ENCODE results near the gene ATG10. TPM values are rescaled to one million over a fixed set of nuclear protein-coding genes. Genes with fewer than 3 reads are reported as not detected.
"Not testable (repeated sequence)": the region's sequence is repeated elsewhere in the genome, so short reads cannot be mapped to it uniquely, and the experiment has no call there.

Gene ATG10
- total and polyA plus RNA-seq, 2 donors, result 6.1 to 14.5 TPM

DNA sequence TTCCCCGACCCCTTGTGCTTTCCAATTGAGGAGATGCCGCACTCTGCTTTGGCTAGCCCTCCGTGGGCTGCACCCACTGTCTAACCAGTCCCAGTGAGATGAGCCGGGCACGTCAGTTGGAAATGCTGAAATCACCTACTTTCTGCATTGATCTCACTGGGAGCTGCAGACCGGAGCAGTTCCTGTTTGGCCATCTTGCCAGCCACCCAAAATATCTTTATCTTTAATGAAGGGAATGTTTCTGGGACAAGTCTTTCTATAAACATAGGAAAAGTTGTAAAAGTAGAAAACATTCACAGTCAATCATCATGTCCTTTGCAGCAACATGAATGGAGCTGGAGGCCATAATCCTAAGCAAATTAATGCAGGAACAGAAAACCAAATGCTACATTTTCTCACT, 158.8 kb downstream of the ATG10 start:
- 86% methylated on average over 6 of the region's 6 CpGs for WGBS
- DNase-seq (ENCODE audit: extremely low spot score), result no peak
- Histone ChIP-seq H3K36me3 (ENCODE audit: insufficient read depth) (no peaks in the 10 kb centered on the region), H3K4me3 (ENCODE audit: low read depth, low read length) (no peak overlapping the region), H3K4me1 (ENCODE audit: insufficient read depth) (no peaks in the 10 kb centered on the region), H3K27ac (ENCODE audit: low read depth) (no peak overlapping the region)

DNA sequence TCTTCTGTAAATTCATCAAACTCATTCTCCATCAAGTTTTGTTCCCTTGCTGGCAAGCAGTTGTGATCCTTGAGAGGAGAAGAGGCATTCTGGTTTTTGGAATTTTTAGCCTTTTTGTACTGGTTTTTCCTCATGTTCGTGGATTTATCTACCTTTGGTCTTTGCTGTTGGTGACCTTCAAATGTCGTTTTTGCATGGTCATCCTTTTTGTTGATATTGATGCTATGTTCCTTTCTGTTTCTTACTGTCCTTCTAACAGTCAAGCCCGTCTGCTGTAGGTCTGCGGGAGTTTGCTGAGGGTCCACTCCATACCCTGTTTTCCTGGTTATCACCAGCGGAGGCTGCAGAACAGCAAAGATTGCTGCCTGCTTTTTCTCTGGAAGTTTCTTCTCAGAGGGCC, 165.4 kb downstream of the ATG10 start:
- no peaks in the 10 kb centered on the region for H3K4me1 ChIP-seq (ENCODE audit: insufficient read depth)
- 99% methylated on average over 5 of the region's 5 CpGs for WGBS
- H3K4me3 ChIP-seq (ENCODE audit: low read depth, low read length), result no peak overlapping the region
- DNase-seq (ENCODE audit: extremely low spot score), result no peak
- no peaks in the 10 kb centered on the region for H3K36me3 ChIP-seq (ENCODE audit: insufficient read depth)
- no peak overlapping the region for H3K27ac ChIP-seq (ENCODE audit: low read depth)

DNA sequence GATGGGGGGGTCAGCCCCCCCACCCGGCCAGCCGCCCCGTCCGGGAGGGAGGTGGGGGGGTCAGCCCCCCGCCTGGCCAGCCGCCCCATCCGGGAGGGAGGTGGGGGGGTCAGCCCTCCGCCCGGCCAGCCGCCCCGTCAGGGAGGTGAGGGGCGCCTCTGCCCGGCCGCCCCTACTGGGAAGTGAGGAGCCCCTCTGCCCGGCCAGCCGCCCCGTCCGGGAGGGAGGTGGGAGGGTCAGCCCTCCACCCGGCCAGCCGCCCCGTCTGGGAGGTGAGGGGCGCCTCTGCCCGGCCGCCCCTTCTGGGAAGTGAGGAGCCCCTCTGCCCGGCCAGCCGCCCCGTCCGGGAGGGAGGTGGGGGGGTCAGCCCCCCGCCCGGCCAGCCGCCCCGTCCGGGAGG, 168.0 kb downstream of the ATG10 start:
- DNase-seq (ENCODE audit: extremely low spot score); H3K4me3 ChIP-seq (ENCODE audit: low read depth, low read length); H3K27ac ChIP-seq (ENCODE audit: low read depth); H3K4me1 ChIP-seq (ENCODE audit: insufficient read depth); H3K36me3 ChIP-seq (ENCODE audit: insufficient read depth): not testable (repeated sequence)
- 98% methylated on average over 6 of the region's 33 CpGs for WGBS

DNA sequence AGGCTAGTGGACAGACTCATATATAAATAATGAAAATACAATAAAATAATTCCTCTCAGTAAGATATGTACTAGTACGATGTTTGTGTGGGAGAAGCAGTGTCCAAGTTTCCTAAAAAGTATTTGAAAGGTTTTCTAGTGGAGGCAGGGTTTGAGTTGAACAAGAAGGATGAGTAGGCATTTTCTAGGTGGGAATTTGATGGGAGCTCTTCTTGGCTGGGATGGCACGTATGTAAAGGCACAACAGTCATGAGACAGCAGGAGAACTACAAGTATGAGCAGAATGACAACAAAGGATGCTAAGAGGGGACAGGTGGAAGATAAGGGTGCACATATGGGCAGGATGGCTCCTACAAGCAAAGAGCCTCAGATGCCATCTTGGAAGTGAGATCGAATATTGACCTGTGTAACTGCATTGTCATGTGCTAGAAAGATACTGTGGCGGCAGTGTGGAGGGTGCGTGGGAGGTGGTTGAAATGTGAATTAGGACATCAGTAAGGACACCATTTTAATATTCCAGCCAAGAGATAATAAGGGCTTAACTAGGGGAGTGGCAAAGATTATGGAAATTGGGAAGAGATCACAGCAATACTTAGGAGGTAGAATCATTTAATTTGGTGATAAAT, 170.5 kb downstream of the ATG10 start:
- DNase-seq (ENCODE audit: extremely low spot score), result no peak
- 92% methylated on average over 5 of the region's 5 CpGs for WGBS
- no peak overlapping the region for H3K4me3 ChIP-seq (ENCODE audit: low read depth, low read length)
- H3K27ac ChIP-seq (ENCODE audit: low read depth), result no peak overlapping the region
- H3K4me1 ChIP-seq (ENCODE audit: insufficient read depth), result no peaks in the 10 kb centered on the region
- no peaks in the 10 kb centered on the region for H3K36me3 ChIP-seq (ENCODE audit: insufficient read depth)

DNA sequence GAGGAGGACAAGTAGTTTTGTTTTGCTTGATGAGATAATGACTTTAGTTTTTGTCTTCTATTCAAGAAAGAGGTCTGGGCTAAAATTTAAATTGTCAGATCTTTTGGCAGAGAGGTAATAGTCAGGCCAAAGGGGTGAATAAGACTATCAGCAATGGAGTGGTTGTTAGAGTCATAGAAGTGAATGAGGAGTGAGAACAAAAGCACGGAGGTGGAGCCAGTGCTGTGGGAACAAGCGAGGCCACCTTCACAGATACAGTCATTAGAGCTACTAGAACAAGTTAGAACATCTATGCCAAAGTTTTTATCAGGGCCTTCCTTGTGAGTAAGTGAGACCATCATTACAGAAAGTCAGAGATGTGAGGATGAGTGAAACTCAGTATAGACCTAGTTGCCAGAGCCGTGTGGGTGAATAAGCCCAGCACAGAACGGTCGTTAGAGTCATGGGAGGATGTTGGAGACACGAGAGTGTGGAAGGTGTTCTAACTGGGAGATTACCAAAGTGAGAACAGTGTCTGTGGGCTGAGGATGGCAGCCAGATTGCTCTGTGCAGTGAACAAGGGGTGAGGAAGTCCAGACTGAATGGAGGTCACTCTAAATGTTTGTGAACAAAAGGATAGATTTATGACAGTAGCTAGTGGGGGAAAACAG, 171.2 kb downstream of the ATG10 start:
- Histone ChIP-seq H3K4me3 (ENCODE audit: low read depth, low read length) (no peak overlapping the region), H3K27ac (ENCODE audit: low read depth) (no peak overlapping the region), H3K4me1 (ENCODE audit: insufficient read depth) (no peaks in the 10 kb centered on the region), H3K36me3 (ENCODE audit: insufficient read depth) (no peaks in the 10 kb centered on the region)
- no peak for DNase-seq (ENCODE audit: extremely low spot score)
- WGBS, result 73% methylated on average over 6 of the region's 6 CpGs

DNA sequence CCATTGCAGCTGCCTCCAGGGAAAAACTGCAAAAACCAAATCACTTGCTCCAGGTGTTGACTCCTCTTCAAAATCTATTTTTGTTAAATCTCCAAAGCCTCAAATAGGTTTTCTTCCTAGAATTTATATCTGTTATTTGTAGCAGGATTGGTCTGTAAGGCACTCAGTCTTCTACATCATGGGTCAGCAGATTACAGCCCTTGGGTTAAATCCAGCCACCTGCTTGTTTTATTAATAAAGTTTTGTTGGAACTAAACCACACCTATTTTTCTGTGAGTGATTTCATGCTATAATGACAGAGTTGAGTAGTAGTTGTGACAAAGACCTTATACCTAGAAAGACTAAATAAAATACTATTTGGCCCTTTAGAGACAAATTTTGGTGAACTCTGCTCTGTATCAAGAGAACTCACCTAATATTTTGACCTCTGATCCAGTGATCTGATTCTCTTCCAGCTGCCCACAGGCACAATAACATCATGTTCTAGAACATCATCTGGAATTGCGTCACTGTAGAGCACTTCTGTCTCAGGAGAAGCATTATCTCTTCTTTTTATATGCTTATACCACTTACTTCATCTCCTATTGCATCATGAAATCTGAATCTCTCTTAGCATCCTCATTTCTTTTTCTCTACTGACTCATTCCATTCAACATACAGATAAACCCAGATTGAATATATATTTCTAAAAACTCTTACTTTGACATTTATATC, 176.2 kb downstream of the ATG10 start:
- no peak for DNase-seq (ENCODE audit: extremely low spot score)
- H3K4me3 ChIP-seq (ENCODE audit: low read depth, low read length), result no peak overlapping the region
- no peaks in the 10 kb centered on the region for H3K4me1 ChIP-seq (ENCODE audit: insufficient read depth)
- 92% methylated on average over 1 of the region's 1 CpG for WGBS
- H3K27ac ChIP-seq (ENCODE audit: low read depth), result no peak overlapping the region
- no peaks in the 10 kb centered on the region for H3K36me3 ChIP-seq (ENCODE audit: insufficient read depth)

DNA sequence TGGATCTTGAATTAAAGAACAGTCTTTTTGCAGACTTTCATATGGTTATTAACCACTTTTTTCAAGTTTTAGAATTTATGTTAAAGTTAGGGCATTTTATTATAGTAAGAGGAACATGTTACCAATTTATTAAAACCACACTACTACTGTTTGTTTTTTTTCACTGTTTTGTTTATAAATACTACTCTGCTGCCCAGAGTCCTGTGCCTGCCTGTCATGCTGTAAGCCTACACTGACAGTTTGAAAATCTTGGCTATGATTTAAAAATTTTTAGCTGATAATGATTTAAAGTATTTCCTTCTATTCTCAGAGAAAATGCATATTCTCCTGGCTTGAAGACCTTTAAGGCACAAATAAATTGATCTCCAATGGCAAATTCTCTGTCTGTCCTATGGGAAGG, 177.6 kb downstream of the ATG10 start:
- Histone ChIP-seq H3K27ac (ENCODE audit: low read depth) (no peak overlapping the region), H3K4me3 (ENCODE audit: low read depth, low read length) (no peak overlapping the region), H3K4me1 (ENCODE audit: insufficient read depth) (no peaks in the 10 kb centered on the region), H3K36me3 (ENCODE audit: insufficient read depth) (no peaks in the 10 kb centered on the region)
- no peak for DNase-seq (ENCODE audit: extremely low spot score)

DNA sequence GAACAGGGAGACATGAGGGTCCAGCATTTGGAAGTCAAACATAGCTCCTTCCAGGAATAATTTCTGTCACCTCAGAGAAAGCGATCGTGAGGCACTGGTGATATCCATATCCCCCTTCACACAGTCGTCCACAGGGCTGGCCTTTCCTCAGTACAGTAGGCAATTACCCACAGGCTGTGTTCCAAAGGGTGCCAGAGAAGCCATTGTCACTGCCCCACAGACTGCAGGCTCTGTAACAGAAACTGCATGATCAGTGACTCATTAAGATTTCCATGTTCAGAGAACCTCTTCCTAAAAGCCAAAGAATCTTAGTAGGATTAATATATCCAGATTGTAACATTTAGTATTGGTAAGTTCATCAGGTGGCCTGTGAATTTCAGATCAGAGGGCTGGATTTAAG, 178.7 kb downstream of the ATG10 start:
- H3K4me1 ChIP-seq (ENCODE audit: insufficient read depth), result no peaks in the 10 kb centered on the region
- WGBS, result 86% methylated on average over 3 of the region's 3 CpGs
- no peaks in the 10 kb centered on the region for H3K36me3 ChIP-seq (ENCODE audit: insufficient read depth)
- H3K27ac ChIP-seq (ENCODE audit: low read depth), result no peak overlapping the region
- DNase-seq (ENCODE audit: extremely low spot score), result no peak
- no peak overlapping the region for H3K4me3 ChIP-seq (ENCODE audit: low read depth, low read length)

DNA sequence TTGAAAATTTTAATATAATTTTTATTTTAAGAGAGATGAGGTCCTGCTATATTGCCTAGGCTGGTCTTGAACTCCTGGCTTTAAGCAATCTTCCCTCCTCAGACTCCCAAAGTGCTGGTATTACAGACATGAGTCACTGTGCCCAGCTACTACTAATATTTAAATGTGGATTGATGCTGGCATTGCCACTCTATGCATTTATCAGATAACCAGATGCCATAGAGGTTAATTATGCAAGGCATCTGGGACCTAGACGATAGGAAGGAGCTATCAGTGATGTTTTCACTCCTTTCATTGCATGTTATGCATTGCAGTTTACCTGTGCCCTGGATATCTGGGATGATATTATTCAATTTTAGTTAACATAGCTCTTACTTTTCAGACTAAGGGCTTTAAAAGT, 179.4 kb downstream of the ATG10 start:
- DNase-seq (ENCODE audit: extremely low spot score), result no peak
- Histone ChIP-seq H3K4me1 (ENCODE audit: insufficient read depth) (no peaks in the 10 kb centered on the region), H3K4me3 (ENCODE audit: low read depth, low read length) (no peak overlapping the region), H3K36me3 (ENCODE audit: insufficient read depth) (no peaks in the 10 kb centered on the region), H3K27ac (ENCODE audit: low read depth) (no peak overlapping the region)
- WGBS, result 79% methylated on average over 1 of the region's 1 CpG

DNA sequence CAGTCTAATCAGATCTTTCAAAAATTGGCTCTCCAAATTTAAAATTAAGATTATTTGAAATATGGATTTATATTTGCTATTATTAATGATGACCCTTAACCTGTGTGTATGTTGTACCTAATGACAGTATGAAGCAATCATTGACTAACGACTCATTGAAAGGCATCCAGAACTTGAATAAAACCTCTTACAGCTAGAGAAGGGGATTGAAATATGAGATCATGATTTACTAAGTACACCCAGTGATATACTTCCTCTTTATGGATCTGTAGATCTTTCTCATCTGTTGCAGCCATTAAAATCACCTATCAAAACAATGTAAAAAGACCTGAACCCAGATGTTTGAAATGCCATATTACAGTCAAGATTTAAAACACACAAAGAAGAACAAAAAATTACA, 179.8 kb downstream of the ATG10 start:
- H3K4me1 ChIP-seq (ENCODE audit: insufficient read depth), result no peaks in the 10 kb centered on the region
- no peak for DNase-seq (ENCODE audit: extremely low spot score)
- WGBS, result 59% methylated on average over 1 of the region's 1 CpG

DNA sequence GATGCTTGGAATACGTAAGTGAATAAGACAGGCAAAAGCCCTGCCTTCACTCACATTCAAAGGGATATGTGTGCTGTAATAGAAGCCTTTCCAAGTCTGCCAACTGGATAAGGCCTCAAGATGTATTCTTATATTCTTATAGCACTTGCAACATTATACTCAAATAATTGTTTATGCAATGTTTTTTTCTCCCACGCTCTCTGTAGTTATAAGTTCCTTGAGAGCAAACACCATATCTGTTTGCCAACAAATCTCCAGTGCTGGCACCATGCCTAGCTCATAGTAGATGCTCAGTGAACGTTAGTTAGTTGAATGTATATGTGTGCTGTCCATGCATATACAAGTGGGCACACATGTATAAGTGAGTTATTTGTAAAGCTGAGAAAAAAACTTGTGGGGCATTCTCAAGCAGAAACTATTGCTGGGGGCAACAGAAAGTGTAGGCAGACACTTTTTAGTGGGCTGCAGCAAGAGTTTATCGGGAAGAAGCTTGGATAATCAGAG, 181.2 kb downstream of the ATG10 start:
- Histone ChIP-seq H3K27ac (ENCODE audit: low read depth) (no peak overlapping the region), H3K36me3 (ENCODE audit: insufficient read depth) (no peaks in the 10 kb centered on the region), H3K4me1 (ENCODE audit: insufficient read depth) (no peaks in the 10 kb centered on the region), H3K4me3 (ENCODE audit: low read depth, low read length) (no peak overlapping the region)
- 76% methylated on average over 4 of the region's 4 CpGs for whole genome bisulfite sequencing
- no peak for DNase-seq (ENCODE audit: extremely low spot score)

More for the DNA sequence above, 179.8 kb downstream of the ATG10 start:
- H3K36me3 ChIP-seq (ENCODE audit: insufficient read depth), result no peaks in the 10 kb centered on the region
- no peak overlapping the region for H3K27ac ChIP-seq (ENCODE audit: low read depth)
- H3K4me3 ChIP-seq (ENCODE audit: low read depth, low read length), result no peak overlapping the region

DNA sequence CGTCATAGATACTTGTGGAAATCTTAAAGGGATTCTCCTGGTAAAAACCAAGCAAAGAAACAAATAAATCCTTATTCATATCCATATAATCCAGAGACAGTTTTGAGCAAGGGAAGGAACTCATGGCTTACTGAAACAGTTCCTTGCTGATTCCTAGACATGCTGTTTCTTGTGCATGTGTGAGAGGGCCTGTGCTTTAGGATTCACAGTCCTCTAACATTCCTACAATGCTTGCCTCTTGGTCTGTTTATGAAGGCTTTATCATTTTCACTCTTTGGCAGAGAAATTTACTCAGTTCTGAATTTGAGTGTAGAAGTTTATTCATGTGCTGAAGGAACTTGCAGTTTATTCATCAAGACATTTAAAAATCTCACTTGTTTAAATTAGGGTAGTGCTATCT, 183.0 kb downstream of the ATG10 start:
- Histone ChIP-seq H3K4me1 (ENCODE audit: insufficient read depth) (no peaks in the 10 kb centered on the region), H3K27ac (ENCODE audit: low read depth) (no peak overlapping the region), H3K4me3 (ENCODE audit: low read depth, low read length) (no peak overlapping the region), H3K36me3 (ENCODE audit: insufficient read depth) (no peaks in the 10 kb centered on the region)
- DNase-seq (ENCODE audit: extremely low spot score), result no peak
- 60% methylated on average over 1 of the region's 1 CpG for whole genome bisulfite sequencing

DNA sequence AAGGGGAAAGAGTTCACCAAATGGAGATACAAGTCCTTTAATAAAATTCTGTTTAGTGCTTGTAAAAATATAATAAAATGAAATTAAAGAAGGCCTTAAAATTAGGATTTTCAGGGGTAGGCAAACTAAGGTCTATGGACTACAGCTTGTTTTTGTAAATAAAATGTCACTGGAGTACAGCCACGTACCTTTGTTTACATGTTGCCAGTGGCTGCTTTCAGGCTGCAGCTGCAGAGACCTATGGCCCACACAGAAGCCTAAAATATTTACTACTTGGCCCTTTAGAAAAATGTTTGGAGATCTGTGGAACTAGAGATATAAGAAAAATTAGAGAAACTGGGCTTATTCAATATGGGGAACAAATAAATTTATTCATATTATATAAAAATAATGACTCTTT, 183.5 kb downstream of the ATG10 start:
- H3K27ac ChIP-seq (ENCODE audit: low read depth), result no peak overlapping the region
- no peak overlapping the region for H3K4me3 ChIP-seq (ENCODE audit: low read depth, low read length)
- WGBS, result 32% methylated on average over 1 of the region's 1 CpG
- no peaks in the 10 kb centered on the region for H3K36me3 ChIP-seq (ENCODE audit: insufficient read depth)
- DNase-seq (ENCODE audit: extremely low spot score), result no peak
- H3K4me1 ChIP-seq (ENCODE audit: insufficient read depth), result no peaks in the 10 kb centered on the region

DNA sequence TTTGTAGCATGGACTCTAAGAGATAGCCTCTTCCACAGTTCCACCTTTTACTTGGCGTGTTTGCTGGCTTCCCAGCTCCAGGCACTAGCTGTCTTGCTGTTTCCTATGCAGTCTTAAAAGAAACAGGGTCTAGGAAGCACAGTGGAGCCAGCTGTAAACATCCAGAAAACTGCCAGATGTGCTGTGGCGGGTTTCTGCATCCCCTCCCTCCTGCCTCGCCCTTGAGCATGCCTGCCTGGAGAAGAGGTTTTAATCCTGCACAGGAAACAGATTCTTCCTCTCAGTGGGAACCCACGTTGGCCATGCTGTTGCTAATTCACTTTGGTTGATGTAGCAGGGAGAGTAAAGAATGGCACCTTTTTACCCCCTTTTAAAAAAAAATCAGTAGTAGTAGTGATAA, 185.1 kb downstream of the ATG10 start:
- no peak for DNase-seq (ENCODE audit: extremely low spot score)

More for the DNA sequence above, 185.1 kb downstream of the ATG10 start:
- H3K27ac ChIP-seq (ENCODE audit: low read depth), result no peak overlapping the region
- 79% methylated on average over 4 of the region's 4 CpGs for WGBS
- H3K4me3 ChIP-seq (ENCODE audit: low read depth, low read length), result no peak overlapping the region
- H3K36me3 ChIP-seq (ENCODE audit: insufficient read depth), result no peaks in the 10 kb centered on the region
- no peaks in the 10 kb centered on the region for H3K4me1 ChIP-seq (ENCODE audit: insufficient read depth)

Measured in urinary bladder (tissue), 4 donors.